ENCODE results near the gene GLG1.

The GLG1 gene

DNA sequence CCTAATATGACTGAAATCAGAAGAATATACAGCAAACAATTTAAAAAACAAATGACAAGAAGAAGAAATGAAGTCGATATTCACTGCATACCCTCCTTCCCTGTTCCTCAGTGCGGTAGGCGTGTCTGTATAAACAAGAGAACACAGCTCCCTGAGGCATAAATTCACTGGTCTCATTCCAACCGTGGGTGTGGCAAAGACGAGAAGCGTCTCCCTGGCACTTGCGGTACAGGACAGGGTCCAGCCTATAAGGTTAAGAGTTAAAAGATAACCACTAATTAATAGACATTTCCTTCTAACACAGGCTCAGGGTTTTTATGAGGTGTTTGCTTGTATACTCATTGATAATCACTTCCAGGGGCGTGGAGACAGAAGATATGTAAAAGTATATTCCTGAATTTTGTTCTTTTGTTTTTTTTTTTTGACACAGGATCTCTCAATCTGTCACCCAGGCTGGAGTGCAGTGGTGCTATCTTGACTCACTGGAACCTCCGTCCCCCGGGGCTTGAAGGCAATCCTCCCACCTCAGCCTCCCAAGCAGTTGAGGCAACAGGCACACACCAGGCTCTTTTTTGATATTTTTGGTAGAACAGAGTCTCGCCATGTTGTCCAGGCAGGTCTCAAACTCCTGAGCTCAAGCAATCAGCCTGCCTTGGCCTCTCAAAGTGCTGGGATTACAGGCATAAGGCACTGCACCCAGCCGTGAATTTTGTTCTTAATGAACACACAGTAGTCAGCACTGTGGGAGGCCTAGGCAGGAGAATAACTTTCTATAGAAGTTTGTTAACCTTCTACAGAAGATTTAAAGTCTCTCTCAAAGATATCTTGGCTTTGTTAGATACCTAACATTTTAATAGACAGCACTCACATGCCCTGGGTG, 126.5 kb downstream of the GLG1 start:
- no peak for DNase-seq

DNA sequence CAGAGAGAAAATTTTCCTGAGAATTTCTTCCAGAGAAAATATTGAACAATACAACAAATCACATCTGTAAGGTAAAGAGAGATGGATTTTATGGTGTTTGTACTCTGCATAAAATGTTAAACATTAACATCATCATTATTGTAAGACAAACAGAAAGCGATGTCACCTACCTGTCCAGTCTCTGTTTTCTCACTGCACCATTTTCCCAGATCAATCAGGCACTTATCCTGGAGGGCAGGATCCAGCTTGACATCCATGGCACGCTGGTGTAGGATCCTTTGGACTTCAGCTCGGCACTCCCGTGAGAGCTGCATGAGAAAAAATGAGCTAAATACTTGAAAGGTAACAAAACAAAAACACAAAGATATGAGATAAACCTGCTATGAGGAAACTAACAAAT, 129.7 kb downstream of the GLG1 start:
- DNase-seq: no peak

- DNase-seq: no peak
Measured at GRCh38 chr16:74474416-74474815, 132.5 kb downstream of the GLG1 start.

DNA sequence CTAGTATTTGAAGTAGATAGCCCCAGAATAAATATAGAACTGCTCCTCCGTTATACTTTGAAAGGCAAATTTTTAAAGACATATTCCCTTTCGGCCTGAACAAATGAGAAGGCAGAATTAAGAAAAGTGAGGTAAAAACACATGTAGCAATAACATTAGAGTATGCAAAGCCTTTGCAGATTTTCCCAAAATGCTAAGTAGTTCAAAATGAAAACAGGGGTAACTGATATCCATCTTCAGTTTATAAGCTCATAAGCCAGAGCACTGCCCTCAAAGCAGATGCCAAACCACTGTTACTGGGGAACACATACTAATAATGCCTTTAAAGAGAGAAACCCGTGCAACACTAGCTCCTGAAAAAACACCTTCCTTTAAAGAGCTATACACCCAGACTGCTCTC, 134.4 kb downstream of the GLG1 start:
- no peak for DNase-seq

DNA sequence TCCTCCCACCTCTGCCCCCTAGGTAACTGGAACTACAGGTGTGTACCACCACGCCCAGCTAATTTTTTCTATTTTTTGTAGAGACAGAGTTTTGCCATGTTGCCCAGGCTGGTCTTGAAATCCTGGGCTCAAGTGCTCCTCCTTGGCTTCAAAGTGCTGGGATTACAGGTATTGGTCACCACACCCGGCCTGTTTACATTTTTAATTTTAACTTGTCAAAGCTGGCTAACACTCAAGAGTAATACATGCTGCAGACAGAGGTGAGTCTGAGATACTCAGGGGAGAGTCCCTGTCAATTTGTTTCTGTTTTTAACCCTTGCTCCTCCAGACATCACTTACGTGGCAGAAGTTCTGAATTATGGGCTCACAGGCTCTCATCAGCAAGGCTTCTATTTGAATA, 134.9 kb downstream of the GLG1 start:
- no peak for DNase-seq

- no peak for DNase-seq
Measured at GRCh38 chr16:74469946-74470478, 136.9 kb downstream of the GLG1 start.

GRCh38 chr16:74468807-74469525, 137.9 kb downstream of the GLG1 start:
- DNase-seq: no peak

GRCh38 chr16:74466872-74467271, 140.0 kb downstream of the GLG1 start:
- DNase-seq: no peak

DNA sequence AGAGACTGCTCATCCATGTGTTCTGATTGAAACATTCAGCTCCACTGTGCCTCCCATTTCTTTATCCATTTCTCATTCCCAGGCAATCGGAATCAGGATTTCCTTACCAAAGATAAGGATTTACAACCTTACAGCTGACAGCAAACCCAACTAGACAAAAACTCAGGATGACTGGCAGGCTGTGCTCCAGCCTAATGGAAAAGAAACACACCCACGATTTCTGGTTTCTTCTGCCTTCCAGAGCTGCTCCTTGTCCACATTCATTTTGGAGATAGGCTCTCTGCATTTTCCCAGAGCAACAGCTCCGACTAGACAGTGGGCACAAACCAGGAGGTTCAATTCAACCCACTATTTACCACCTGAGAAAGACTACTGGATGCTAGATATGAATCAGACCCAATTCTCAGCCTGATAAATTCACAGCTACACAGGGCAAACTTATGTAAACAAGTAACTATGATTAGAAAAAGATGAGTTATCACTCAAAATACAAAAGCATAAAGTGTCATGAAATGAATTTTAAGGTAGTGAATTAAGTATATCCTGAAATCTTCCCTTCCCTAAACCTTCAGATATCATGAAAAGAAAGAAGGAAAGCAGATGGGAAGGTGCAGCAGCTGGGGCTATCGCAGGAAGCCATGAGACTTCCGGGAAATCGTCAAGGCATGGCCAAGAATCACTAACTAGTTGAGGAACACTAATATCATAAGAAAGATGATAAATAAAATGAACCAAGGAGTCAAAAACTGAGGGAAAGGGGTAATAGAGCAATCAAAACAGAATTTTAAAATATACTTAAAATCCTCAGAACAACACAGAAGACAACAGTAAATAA, 140.8 kb downstream of the GLG1 start:
- no peak for DNase-seq

- DNase-seq: no peak
Measured at GRCh38 chr16:74465281-74465680, 141.6 kb downstream of the GLG1 start.

- no peak for DNase-seq
Measured at GRCh38 chr16:74463888-74464287, 143.0 kb downstream of the GLG1 start.

DNA sequence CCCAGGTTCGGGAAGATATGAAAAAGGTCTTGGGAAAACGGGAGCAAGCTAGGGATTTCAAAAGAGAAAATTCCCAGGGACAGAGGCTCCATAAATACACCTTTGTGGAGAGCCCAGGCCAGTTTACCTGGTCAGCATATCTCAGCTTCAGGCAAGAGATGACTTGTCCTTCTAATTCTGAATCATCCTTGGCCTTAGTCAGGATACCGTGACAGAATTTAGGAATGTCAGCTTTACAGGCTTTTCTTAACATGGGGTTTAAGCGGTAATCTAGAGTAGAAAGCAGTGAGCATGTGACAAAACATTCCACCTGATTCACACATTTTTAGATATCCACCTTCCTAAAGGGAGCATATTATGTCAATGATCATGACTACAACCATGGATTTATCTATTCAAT, 144.6 kb downstream of the GLG1 start:
- DNase-seq: no peak

DNA sequence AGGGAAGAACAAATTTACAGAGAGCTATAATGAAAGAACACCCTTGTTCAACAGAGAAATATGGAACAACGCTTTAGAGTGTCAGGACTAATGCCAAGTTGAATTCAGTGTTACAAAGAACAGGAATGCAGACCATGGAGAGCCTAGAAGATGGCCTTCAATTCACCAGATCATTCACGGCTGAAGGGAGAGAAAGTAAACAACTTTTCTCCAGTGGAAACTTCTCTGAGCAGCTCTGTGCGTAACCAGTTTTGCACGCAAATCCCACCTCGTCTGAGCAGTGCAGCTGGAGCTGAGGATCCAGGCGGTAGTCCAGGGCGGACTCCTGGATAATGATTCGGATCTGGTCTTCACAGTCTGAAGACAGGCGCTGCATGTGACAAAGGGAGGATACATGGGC, 145.1 kb downstream of the GLG1 start:
- DNase-seq: peak in 5 of 56 donors; percentile 1 to 29 (median 11)

- no peak for DNase-seq
Measured at GRCh38 chr16:74460542-74460941, 146.4 kb downstream of the GLG1 start.

DNA sequence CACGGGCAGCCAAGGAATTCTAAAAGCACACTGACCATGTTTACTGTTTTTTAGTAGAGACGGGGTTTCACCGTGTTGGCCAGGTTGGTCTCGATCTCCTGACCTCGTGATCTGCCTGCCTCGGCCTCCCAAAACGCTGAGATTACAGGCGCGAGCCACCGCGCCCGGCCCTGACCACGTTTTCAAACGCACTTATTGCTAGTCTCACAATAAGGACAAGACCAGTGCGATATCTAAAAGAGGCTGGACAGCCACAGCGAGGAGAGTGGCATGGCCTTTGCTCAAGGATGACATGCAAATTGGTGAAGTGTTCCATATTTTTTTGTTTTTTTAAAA, 150.7 kb downstream of the GLG1 start:
- no peak for DNase-seq

GRCh38 chr16:74455619-74456289, 151.2 kb downstream of the GLG1 start:
- peak in 15 of 56 donors; percentile 4 to 70 (median 19) for DNase-seq

- DNase-seq: no peak
Measured at GRCh38 chr16:74455213-74455612, 151.7 kb downstream of the GLG1 start.

DNA sequence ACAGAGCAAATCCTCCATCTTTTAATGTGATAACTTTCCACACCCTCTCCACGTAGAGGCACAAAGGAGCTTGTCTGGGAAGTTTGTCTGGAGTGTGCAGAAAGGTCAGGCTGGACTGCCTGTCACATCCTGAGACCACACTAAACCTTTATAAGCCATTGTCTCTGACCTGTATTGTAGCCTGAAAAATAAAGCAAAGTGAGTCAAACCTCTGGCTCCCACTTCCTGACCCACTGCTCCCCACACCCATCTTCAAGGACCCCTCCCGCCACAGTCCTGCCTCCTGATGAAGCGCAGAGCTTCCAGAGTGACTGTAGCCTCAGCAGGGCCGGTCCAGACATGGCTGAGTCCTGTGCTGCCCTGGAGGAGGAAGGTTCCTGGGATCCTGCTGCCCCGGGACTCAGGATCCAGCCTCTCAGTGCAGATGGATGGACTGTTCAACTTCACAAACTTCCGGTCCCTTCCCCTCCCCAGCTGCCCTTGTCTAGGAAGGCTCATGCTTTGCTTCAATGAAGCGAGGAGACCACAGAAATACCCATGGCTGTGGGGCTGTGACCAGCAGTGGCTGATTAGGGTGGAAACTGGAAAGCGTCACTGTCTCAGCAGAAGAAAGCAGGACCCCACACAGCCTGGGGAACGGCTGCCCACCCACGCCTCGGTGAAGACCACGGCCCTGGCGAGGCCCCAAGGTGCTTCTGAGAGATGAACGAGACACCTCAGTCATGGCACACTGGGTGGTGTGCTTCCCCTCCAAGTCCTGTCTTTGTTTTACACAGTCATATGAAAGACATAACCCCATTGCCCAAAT, 154.8 kb downstream of the GLG1 start:
- no peak for DNase-seq

DNA sequence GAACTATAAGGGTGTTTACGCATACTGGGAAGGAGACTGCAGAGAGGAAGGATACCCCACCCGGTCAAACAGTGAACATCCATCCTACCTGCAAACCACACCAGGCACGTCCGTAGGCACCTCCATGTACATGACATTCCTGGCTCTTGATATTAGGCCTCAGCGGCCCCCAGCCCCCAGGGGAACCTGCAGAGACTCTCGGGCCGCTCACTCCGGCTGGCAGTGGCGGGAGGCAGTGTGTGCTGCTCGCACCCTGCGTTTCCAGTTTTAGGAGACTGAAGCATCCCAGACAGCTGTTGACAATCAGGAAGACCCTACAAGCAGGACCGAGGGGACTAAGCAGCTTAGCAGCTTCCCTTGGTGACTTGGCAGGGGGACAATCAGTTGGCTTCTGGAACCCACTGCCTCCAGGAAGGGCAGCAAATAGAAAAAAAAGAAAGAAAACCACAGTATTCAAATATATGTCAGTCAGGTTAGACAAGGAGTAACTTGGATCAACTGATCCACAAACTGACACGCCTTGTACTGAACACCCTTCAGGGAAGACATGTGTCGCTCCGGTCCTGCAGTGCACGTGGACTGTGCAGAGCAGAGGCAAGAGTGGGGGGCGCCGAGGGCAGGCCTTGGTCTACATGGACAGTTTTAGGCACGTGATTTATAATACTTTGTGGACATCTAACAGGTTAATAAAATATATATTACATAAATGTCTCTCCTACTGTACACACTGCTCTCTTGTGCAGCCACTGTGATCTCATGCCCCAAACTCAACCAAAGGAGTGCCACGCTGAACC, 155.8 kb downstream of the GLG1 start:
- DNase-seq: no peak
